NCI-H2171 treated with DMSO at 0.1 percent for 48 hours (cell line): ENCODE measurements around the gene TMEM217.

Source experiments
- DNase-seq: peaks from one replicate; lab custom pipeline; 2025; lab: John Stamatoyannopoulos, UW

Gene TMEM217

GRCh38 chr6:37243816-37244370 lies 14.1 kb downstream of the TMEM217 start:
- no peak for DNase-seq

GRCh38 chr6:37243131-37243815 lies 14.7 kb downstream of the TMEM217 start:
- no peak for DNase-seq

- no peak for DNase-seq
Observed at GRCh38 chr6:37242429-37243052, 15.4 kb downstream of the TMEM217 start.

GRCh38 chr6:37241775-37242428 lies 16.0 kb downstream of the TMEM217 start:
- no peak for DNase-seq

GRCh38 chr6:37241131-37241530 lies 16.8 kb downstream of the TMEM217 start:
- DNase-seq: no peak

- DNase-seq: peak; percentile 71
Observed at GRCh38 chr6:37239950-37240713, 17.8 kb downstream of the TMEM217 start.

- DNase-seq: no peak
Observed at GRCh38 chr6:37239526-37239925, 18.4 kb downstream of the TMEM217 start.

- DNase-seq: no peak
Observed at GRCh38 chr6:37238381-37238780, 19.6 kb downstream of the TMEM217 start.

GRCh38 chr6:37237789-37238188 lies 20.2 kb downstream of the TMEM217 start:
- DNase-seq: no peak

GRCh38 chr6:37236921-37237320 lies 21.0 kb downstream of the TMEM217 start:
- no peak for DNase-seq

- DNase-seq: no peak
Observed at GRCh38 chr6:37233541-37233940, 24.4 kb downstream of the TMEM217 start.

- DNase-seq: no peak
Observed at GRCh38 chr6:37232430-37233017, 25.4 kb downstream of the TMEM217 start.

GRCh38 chr6:37230104-37230503 lies 27.8 kb downstream of the TMEM217 start:
- no peak for DNase-seq

GRCh38 chr6:37225350-37226169 lies 32.4 kb downstream of the TMEM217 start:
- peak; percentile 41 for DNase-seq

GRCh38 chr6:37222992-37223391 lies 35.0 kb downstream of the TMEM217 start:
- peak; percentile 42 for DNase-seq

- peak; percentile 98 for DNase-seq
Observed at GRCh38 chr6:37222125-37222967, 35.6 kb downstream of the TMEM217 start.

- DNase-seq: no peak
Observed at GRCh38 chr6:37221585-37222124, 36.3 kb downstream of the TMEM217 start.

GRCh38 chr6:37218511-37218910 lies 39.4 kb downstream of the TMEM217 start:
- DNase-seq: no peak

GRCh38 chr6:37218061-37218460 lies 39.9 kb downstream of the TMEM217 start:
- DNase-seq: no peak

- no peak for DNase-seq
Observed at GRCh38 chr6:37212268-37212667, 45.7 kb downstream of the TMEM217 start.
